ENCODE results near the gene CSNK1G1.
"Not testable (repeated sequence)": the region's sequence is repeated elsewhere in the genome, so short reads cannot be mapped to it uniquely, and the experiment has no call there.

The CSNK1G1 gene

GRCh38 chr15:64237677-64238076 lies 118.3 kb downstream of the CSNK1G1 start:
- DNase-seq (ENCODE audit: low read depth) = no peak

GRCh38 chr15:64236156-64236894 lies 119.6 kb downstream of the CSNK1G1 start:
- DNase-seq (ENCODE audit: low read depth) = no peak

GRCh38 chr15:64235552-64235951 lies 120.4 kb downstream of the CSNK1G1 start:
- DNase-seq (ENCODE audit: low read depth) = no peak

GRCh38 chr15:64233299-64233698 lies 122.7 kb downstream of the CSNK1G1 start:
- DNase-seq (ENCODE audit: low read depth) = no peak

GRCh38 chr15:64232400-64232799 lies 123.6 kb downstream of the CSNK1G1 start:
- DNase-seq (ENCODE audit: low read depth) = no peak

- no peak for DNase-seq (ENCODE audit: low read depth)
Measured at GRCh38 chr15:64229129-64229724, 126.7 kb downstream of the CSNK1G1 start.

GRCh38 chr15:64225804-64226203 lies 130.2 kb downstream of the CSNK1G1 start:
- DNase-seq (ENCODE audit: low read depth) = no peak

- DNase-seq (ENCODE audit: low read depth) = no peak
Measured at GRCh38 chr15:64224511-64224910, 131.5 kb downstream of the CSNK1G1 start.

GRCh38 chr15:64223882-64224281 lies 132.1 kb downstream of the CSNK1G1 start:
- no peak for DNase-seq (ENCODE audit: low read depth)

- no peak for DNase-seq (ENCODE audit: low read depth)
Measured at GRCh38 chr15:64222573-64223366, 133.2 kb downstream of the CSNK1G1 start.

- DNase-seq (ENCODE audit: low read depth) = not testable (repeated sequence)
Measured at GRCh38 chr15:64221911-64222310, 134.1 kb downstream of the CSNK1G1 start.

- DNase-seq (ENCODE audit: low read depth) = not testable (repeated sequence)
Measured at GRCh38 chr15:64217429-64217750, 138.6 kb downstream of the CSNK1G1 start.

GRCh38 chr15:64216730-64217428 lies 139.1 kb downstream of the CSNK1G1 start:
- DNase-seq (ENCODE audit: low read depth) = no peak

GRCh38 chr15:64216196-64216595 lies 139.8 kb downstream of the CSNK1G1 start:
- DNase-seq (ENCODE audit: low read depth) = no peak

GRCh38 chr15:64213646-64214045 lies 142.3 kb downstream of the CSNK1G1 start:
- no peak for DNase-seq (ENCODE audit: low read depth)

- no peak for DNase-seq (ENCODE audit: low read depth)
Measured at GRCh38 chr15:64211696-64212095, 144.3 kb downstream of the CSNK1G1 start.

GRCh38 chr15:64210371-64210770 lies 145.6 kb downstream of the CSNK1G1 start:
- no peak for DNase-seq (ENCODE audit: low read depth)

- DNase-seq (ENCODE audit: low read depth) = no peak
Measured at GRCh38 chr15:64209680-64210334, 146.2 kb downstream of the CSNK1G1 start.

GRCh38 chr15:64205202-64205601 lies 150.8 kb downstream of the CSNK1G1 start:
- DNase-seq (ENCODE audit: low read depth) = no peak

GRCh38 chr15:64197425-64197824 lies 158.5 kb downstream of the CSNK1G1 start:
- DNase-seq (ENCODE audit: low read depth) = no peak

GRCh38 chr15:64193971-64194370 lies 162.0 kb downstream of the CSNK1G1 start:
- no peak for DNase-seq (ENCODE audit: low read depth)
